Gastroesophageal sphincter (tissue), 3 donors: ENCODE measurements around the gene IL23R.

Experiments
- CTCF ChIP-seq, 4 experiments: fragments of 200-600 bp in 2 of 4; fragments of 450-650 bp in 2 of 4; sonication (generic) in 1 of 4; IDR thresholded peaks; one replicate each; pipeline ENCODE4 v1.5.1; 2017 to 2019; ENCODE audit warnings: antibody characterized with exemption in 4 of 4, mild to moderate bottlenecking in 2 of 4, moderate library complexity in 2 of 4
- EP300 ChIP-seq: sonication (generic); formaldehyde crosslinking; IDR thresholded peaks from one replicate; pipeline ENCODE4 v1.6.1; 2017; ENCODE audit warnings: antibody characterized with exemption, mild to moderate bottlenecking

GRCh38 chr1:67228791-67229190 is 62.5 kb downstream of the IL23R start:
- TF ChIP-seq CTCF (IDR thresholded peaks at IDR 0.05) (no peak), EP300 (no peak)
